Spleen (tissue), 11 donors: ENCODE measurements around the gene DNAJB8. TPM values are rescaled to one million over a fixed set of nuclear protein-coding genes. Genes with fewer than 3 reads are reported as not detected.

Experiments used
- DNase-seq: peaks from one replicate; pipeline ENCODE4 v3.0.0-alpha.2; 2020
- H3K27ac ChIP-seq, 8 donors: fragments of 200-600 bp; sonication (generic) in 7 of 8; 1 replicate in 4 of 8; 2 replicates in 4 of 8; pipeline versions ENCODE4 v1.5.0 to v1.8.0; 2016 to 2021; ENCODE audit warnings: inconsistent platforms in 4 of 8, mild to moderate bottlenecking in 4 of 8, moderate library complexity in 1 of 8
- H3K27me3 ChIP-seq, 7 donors: fragments of 200-600 bp; sonication (generic) in 6 of 7; replicated peaks in 1 of 7; 1 replicate in 4 of 7; 2 replicates in 3 of 7; pipeline versions ENCODE4 v1.5.0 to v1.8.0; 2016 to 2021; ENCODE audit warnings: inconsistent platforms in 3 of 7, mild to moderate bottlenecking in 1 of 7
- H3K36me3 ChIP-seq, 6 donors: fragments of 200-600 bp; sonication (generic) in 5 of 6; 1 replicate in 4 of 6; 2 replicates in 2 of 6; pipeline versions ENCODE4 v1.5.0 to v1.8.0; 2016 to 2021; ENCODE audit warnings: inconsistent platforms in 2 of 6
- H3K4me1 ChIP-seq, 6 donors: fragments of 200-600 bp; sonication (generic) in 5 of 6; 1 replicate in 3 of 6; 2 replicates in 3 of 6; pipeline versions ENCODE4 v1.5.0 to v1.8.0; 2016 to 2021; ENCODE audit warnings: inconsistent platforms in 3 of 6
- H3K4me3 ChIP-seq, 8 donors: fragments of 200-600 bp; sonication (generic) in 7 of 8; 1 replicate in 4 of 8; 2 replicates in 4 of 8; pipeline versions ENCODE4 v1.5.0 to v1.8.0; 2016 to 2021; ENCODE audit warnings: inconsistent platforms in 4 of 8, mild to moderate bottlenecking in 4 of 8, moderate library complexity in 2 of 8
- H3K9me3 ChIP-seq, 8 donors: fragments of 200-600 bp; sonication (generic) in 7 of 8; 1 replicate in 4 of 8; 2 replicates in 4 of 8; pipeline versions ENCODE4 v1.5.0 to v1.8.0; 2016 to 2021; ENCODE audit warnings: inconsistent platforms in 4 of 8
- CTCF ChIP-seq, 11 experiments: fragments of 200-600 bp in 7 of 11; fragments of 450-650 bp in 4 of 11; sonication (generic) in 4 of 11; IDR thresholded peaks in 8 of 11; conservative IDR thresholded peaks in 3 of 11; 1 replicate in 7 of 11; 2 replicates in 4 of 11; pipeline versions ENCODE4 v1.4.0 to v1.8.0; 2016 to 2021; ENCODE audit warnings: antibody characterized with exemption in 11 of 11, inconsistent platforms in 4 of 11, mild to moderate bottlenecking in 1 of 11
- POLR2A ChIP-seq, 3 donors: fragments of 450-650 bp; IDR thresholded peaks; one replicate each; pipeline ENCODE4 v1.5.1; 2017; ENCODE audit warnings: antibody characterized with exemption in 3 of 3, mild to moderate bottlenecking in 1 of 3
- POLR2AphosphoS5 ChIP-seq, 3 donors: sonication (generic); formaldehyde crosslinking; IDR thresholded peaks; one replicate each; pipeline ENCODE4 v1.5.1; 2017; ENCODE audit warnings: antibody characterized with exemption in 3 of 3
- WGBS, 5 donors: extraction: QIAGEN DNeasy Blood & Tissue Kit in 3 of 5; methylation state at CpG; one replicate each; pipeline versions ENCODE4 v1.1.5 to v1.1.7; 2013 to 2018; 5-methylcytosine and 5-hydroxymethylcytosine counted together
- intact Hi-C: fragments of 100-400 bp; cut with DNase I; formaldehyde crosslinking; loops from one replicate; pipeline ENCODE4 v1.15.0; 2023; ENCODE audit warnings: low total_unique reads
- polyA plus RNA-seq, 3 donors: library from polyadenylated mRNA; stranded (reverse); fragments of 200-250 nt; gene quantifications; one replicate each; pipeline ENCODE4 v1.2.1, GENCODE V29; 2013
- total RNA-seq, 7 donors: library from RNA; depleted of rRNA in 3 of 7; stranded (reverse); fragments of >200 nt in 3 of 7; fragmentation: NEBNext Ultra II Directional in 4 of 7; extraction: Animal tissue kit (Norgen Biotek cat#: 25700) in 4 of 7; gene quantifications; one replicate each; pipeline versions ENCODE4 v1.1.0 to v1.2.1, GENCODE V29; 2016 to 2021
- donor health status: healthy with polysubstance abuse.
- donor health status: DM: no; HTN: no; CAD: no; lungs with moderate emphysema.
- donor health status: DM: no; HTN: no; CAD: no.
- donor health status: Bipolar disorder and iron deficiency.
- donor health status: healthy.
- donor health status: DM: no; HTN: no; CAD: no.
- donor health status: DM: yes; HTN: yes; CAD: no.

The DNAJB8 gene
- total and polyA plus RNA-seq, 10 donors: not detected

- no peaks in the 10 kb centered on the region for H3K36me3 ChIP-seq
- no peak for DNase-seq
These were observed 34.8 kb downstream of the DNAJB8 start for GRCh38 chr3:128431803-128432300.

GRCh38 chr3:128430731-128431130 lies 36.0 kb downstream of the DNAJB8 start:
- 85 to 93% (median 91%) methylated on average over 8 of the region's 8 CpGs for WGBS, 5 donors
- no peaks in the 10 kb centered on the region for H3K9me3 ChIP-seq
- no peak overlapping the region for H3K4me3 ChIP-seq
- no peak for DNase-seq
- no peaks in the 10 kb centered on the region for H3K36me3 ChIP-seq
- H3K4me1 ChIP-seq: peaks cover 3 to 26% (median 20%) of the 10 kb centered on the region in 6 donors
- no peak overlapping the region for H3K27ac ChIP-seq
- intact Hi-C loops: no loop called here
- H3K27me3 ChIP-seq: peaks cover 3 to 98% (median 19%) of the 10 kb centered on the region in 7 donors
- no peak for TF ChIP-seq POLR2AphosphoS5 (IDR thresholded peaks at IDR 0.05)
- TF ChIP-seq CTCF (IDR thresholded peaks at IDR 0.05 in 8 of 11, conservative IDR thresholded peaks at IDR 0.05 in 3 of 11): no peak
- no peak for TF ChIP-seq POLR2A (IDR thresholded peaks at IDR 0.05)

More at GRCh38 chr3:128431803-128432300, 34.8 kb downstream of the DNAJB8 start:
- Histone ChIP-seq H3K27ac (no peak overlapping the region), H3K4me1 (peaks cover 0 to 16% (median 11%) of the 10 kb centered on the region in 6 donors), H3K27me3 (peaks cover 3 to 93% (median 19%) of the 10 kb centered on the region in 7 donors), H3K4me3 (no peak overlapping the region), H3K9me3 (no peaks in the 10 kb centered on the region)
- 74 to 85% (median 78%) methylated on average over 13 of the region's 13 CpGs for WGBS, 5 donors
- TF ChIP-seq CTCF (IDR thresholded peaks at IDR 0.05 in 8 of 11, conservative IDR thresholded peaks at IDR 0.05 in 3 of 11) (no peak), POLR2AphosphoS5 (IDR thresholded peaks at IDR 0.05) (no peak), POLR2A (IDR thresholded peaks at IDR 0.05) (no peak)
- intact Hi-C loops: no loop called here

- H3K27me3 ChIP-seq: peaks cover 3 to 98% (median 19%) of the 10 kb centered on the region in 7 donors
- peaks cover 3 to 26% (median 20%) of the 10 kb centered on the region in 6 donors for H3K4me1 ChIP-seq
- no peaks in the 10 kb centered on the region for H3K9me3 ChIP-seq
- H3K4me3 ChIP-seq: no peak overlapping the region
- 87 to 95% (median 94%) methylated on average over 5 to 10 of the region's 10 CpGs for WGBS, 5 donors
- intact Hi-C loops: no loop called here
- H3K36me3 ChIP-seq: no peaks in the 10 kb centered on the region
- no peak for DNase-seq
- H3K27ac ChIP-seq: no peak overlapping the region
- no peak for TF ChIP-seq CTCF (IDR thresholded peaks at IDR 0.05 in 8 of 11, conservative IDR thresholded peaks at IDR 0.05 in 3 of 11)
- no peak for TF ChIP-seq POLR2AphosphoS5 (IDR thresholded peaks at IDR 0.05)
- no peak for TF ChIP-seq POLR2A (IDR thresholded peaks at IDR 0.05)
These were observed 36.4 kb downstream of the DNAJB8 start for GRCh38 chr3:128430301-128430700.

- 84 to 95% (median 91%) methylated on average over 7 to 8 of the region's 8 CpGs for WGBS, 5 donors
- Histone ChIP-seq H3K9me3 (no peaks in the 10 kb centered on the region), H3K27ac (no peak overlapping the region), H3K4me1 (peaks cover 3 to 26% (median 20%) of the 10 kb centered on the region in 6 donors), H3K4me3 (no peak overlapping the region), H3K27me3 (peaks cover 3 to 93% (median 19%) of the 10 kb centered on the region in 7 donors), H3K36me3 (no peaks in the 10 kb centered on the region)
- DNase-seq: no peak
- intact Hi-C loops: loop anchor here (5.0 to 10.0 kb wide), 3 partner anchors 68 to 178 kb away; no protein-coding TSS in a partner anchor
- no peak for TF ChIP-seq POLR2AphosphoS5 (IDR thresholded peaks at IDR 0.05)
- no peak for TF ChIP-seq CTCF (IDR thresholded peaks at IDR 0.05 in 8 of 11, conservative IDR thresholded peaks at IDR 0.05 in 3 of 11)
- no peak for TF ChIP-seq POLR2A (IDR thresholded peaks at IDR 0.05)
These were observed 36.9 kb downstream of the DNAJB8 start for GRCh38 chr3:128429751-128430150.
